ENCODE measurements around the gene ATPAF2.

Gene ATPAF2

GRCh38 chr17:18014006-18014405, 25.0 kb downstream of the ATPAF2 start:
- no peak for DNase-seq (ENCODE audit: low read depth)

GRCh38 chr17:18011286-18011685, 27.7 kb downstream of the ATPAF2 start:
- H3K4me3 ChIP-seq (ENCODE audit: low read length): no peak overlapping the region
- no peak for DNase-seq (ENCODE audit: low read depth)
- no peak for TF ChIP-seq CTCF (IDR thresholded peaks at IDR 0.05; ENCODE audit: insufficient read depth, low read depth, low read length, missing control alignments)

More at GRCh38 chr17:18014006-18014405, 25.0 kb downstream of the ATPAF2 start:
- H3K4me3 ChIP-seq (ENCODE audit: low read length): no peak overlapping the region
- TF ChIP-seq CTCF (IDR thresholded peaks at IDR 0.05; ENCODE audit: insufficient read depth, low read depth, low read length, missing control alignments): no peak

GRCh38 chr17:18009609-18010420, 29.2 kb downstream of the ATPAF2 start:
- no peak for TF ChIP-seq CTCF (IDR thresholded peaks at IDR 0.05; ENCODE audit: insufficient read depth, low read depth, low read length, missing control alignments)
- H3K4me3 ChIP-seq (ENCODE audit: low read length): no peak overlapping the region
- DNase-seq (ENCODE audit: low read depth): no peak

GRCh38 chr17:18008496-18009268, 30.3 kb downstream of the ATPAF2 start:
- H3K4me3 ChIP-seq (ENCODE audit: low read length): no peak overlapping the region
- TF ChIP-seq CTCF (IDR thresholded peaks at IDR 0.05; ENCODE audit: insufficient read depth, low read depth, low read length, missing control alignments): no peak
- peak; percentile 75 for DNase-seq (ENCODE audit: low read depth)

- no peak for DNase-seq (ENCODE audit: low read depth)
- H3K4me3 ChIP-seq (ENCODE audit: low read length): no peak overlapping the region
- no peak for TF ChIP-seq CTCF (IDR thresholded peaks at IDR 0.05; ENCODE audit: insufficient read depth, low read depth, low read length, missing control alignments)
These were observed 32.3 kb downstream of the ATPAF2 start for GRCh38 chr17:18006495-18007239.

- no peak for DNase-seq (ENCODE audit: low read depth)
- H3K4me3 ChIP-seq (ENCODE audit: low read length): no peak overlapping the region
- TF ChIP-seq CTCF (IDR thresholded peaks at IDR 0.05; ENCODE audit: insufficient read depth, low read depth, low read length, missing control alignments): no peak
These were observed 33.5 kb downstream of the ATPAF2 start for GRCh38 chr17:18005496-18005895.

Data from epithelial cell of esophagus (primary cell).